NCI-H2196 (cell line): Measurements from ENCODE around the gene URB1.

Experiments
- DNase-seq: peaks from one replicate; lab custom pipeline; 2025; ENCODE audit not compliant: unreplicated experiment; lab: John Stamatoyannopoulos, UW

The URB1 gene

DNA sequence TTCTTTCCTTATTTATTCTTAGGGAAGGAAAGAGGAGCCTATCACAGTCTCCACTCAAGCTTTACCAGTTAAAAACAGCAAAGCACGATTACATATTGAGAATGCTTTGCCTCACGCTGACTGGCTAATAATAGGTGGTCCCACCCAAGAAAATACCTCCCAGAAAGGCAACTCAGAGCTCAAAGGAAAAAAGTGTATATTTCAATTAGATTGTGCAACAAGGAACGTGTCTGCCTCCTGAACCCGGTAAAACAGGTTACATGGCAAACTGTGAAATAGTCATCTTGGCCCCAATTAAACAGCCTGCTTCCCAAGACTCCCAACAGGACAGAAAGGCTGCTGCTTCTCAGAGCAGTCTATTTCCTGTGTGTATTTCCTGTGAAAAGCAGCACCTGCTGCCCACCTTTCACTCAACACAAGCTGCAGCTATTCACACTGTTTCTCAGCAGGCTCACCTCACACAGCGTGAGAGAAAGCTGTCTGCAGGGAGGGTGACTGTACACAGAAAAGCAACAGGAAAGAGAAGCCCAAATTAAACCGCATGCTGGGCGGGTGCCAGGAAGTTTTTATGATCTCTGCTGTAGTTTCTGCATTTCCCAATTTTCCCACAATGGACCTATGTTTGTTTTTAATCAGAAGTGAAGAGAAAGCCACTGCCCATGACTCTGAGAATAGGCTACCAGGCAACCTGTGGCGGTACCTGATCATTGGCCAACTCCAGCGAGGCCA is 44.0 kb downstream of the URB1 start:
- no peak for DNase-seq

DNA sequence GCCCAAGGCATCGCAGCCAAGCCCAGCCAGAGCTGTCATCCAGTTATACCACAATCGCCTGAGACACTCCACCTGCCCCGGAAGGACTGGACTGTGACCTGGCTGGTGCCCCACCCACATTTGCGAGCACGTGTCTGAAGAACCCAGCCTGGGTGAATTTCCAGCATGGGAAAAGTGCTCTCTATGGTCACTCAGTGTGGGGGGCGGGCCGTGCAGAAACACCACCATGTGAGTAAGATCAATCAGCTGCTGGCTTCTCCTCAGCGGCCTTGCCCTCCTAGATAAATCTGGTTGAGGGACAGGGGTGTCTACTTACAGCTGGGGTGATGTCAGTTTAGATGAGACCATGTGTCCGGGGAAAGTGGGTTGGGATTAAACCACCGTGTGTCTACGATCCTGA is 44.8 kb downstream of the URB1 start:
- no peak for DNase-seq

DNA sequence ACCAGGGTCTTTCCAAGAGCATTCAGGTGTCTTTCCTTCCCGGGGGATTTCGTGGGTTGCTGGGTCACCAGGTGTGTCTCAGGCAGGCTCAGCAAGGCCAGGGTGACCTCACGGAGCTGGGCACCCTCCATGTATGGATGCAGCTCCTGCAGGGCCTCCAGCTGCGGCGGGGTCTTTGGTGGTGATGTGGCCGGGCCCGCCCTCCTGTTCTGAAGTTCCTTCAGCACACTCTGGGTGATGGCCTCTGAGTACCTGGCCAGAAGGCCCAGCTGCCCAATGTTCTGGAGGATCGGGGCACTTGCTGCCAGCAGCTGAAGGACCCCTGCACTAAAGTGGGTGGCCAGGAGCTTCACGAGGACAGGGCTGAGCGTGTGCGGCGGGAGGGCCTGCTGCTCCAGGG is 45.5 kb downstream of the URB1 start:
- no peak for DNase-seq

DNA sequence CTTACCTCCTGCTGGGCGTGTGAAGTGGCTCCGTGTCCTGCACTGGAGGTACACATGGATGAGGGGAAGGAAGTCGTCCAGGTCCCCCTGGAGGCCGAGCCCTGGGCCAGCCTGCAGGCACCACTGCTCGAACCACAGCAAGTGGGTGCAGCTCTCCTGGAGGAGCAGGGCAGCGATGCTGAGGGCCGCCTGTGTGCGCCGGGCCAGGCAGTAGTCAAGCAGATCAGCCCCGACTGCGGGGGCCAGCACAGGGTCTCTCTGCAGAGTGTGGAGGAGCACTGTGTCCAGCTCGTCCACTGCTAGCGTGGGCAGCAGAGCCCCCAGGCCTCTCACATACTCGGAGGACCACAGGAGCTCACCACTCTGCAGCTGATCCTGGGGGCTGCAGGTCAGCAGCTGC is 45.9 kb downstream of the URB1 start:
- no peak for DNase-seq

DNA sequence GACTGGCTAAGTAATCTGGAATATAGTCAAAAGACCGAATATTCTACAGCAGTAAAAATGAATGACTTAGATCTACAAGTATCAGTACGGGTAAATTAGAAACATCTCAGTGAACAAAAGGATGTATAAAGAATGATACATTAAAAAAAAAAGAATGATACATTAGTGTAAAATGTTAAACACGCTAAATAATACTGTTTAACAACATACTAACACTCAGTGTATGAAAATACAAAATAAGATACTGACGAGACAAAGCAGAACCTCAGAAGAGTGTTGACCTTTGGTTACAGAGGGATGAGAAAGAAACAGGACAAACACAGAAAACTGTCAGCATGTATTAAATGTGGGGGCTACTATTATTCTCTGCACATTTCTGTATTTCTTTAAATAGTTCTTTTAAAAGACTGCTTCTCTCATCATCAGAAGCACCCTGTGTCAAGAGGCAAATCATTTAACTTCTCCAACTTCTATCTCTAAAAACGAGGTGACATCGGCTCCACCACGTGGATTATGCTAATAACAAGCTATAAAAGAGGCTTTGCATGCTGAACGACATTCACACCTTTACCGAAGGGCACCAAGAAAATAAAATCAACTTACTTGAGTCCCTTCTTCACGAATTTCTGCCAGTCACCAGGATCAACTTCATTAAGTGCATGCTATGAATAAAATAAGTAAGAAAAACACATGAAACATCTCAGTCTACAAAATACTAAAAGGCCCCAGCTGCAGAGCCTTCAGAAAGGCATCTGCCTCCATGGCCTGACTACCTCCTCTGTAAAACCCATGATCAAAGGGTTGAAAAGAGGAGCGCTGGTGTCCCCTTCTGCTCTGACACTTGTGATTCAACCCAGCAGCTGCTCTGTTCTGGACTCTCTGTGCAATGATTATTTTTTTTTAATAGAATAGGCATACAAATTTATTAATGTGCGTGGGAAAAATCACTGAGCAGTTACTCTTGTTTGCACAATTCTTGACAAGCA is 51.7 kb downstream of the URB1 start:
- DNase-seq: no peak

DNA sequence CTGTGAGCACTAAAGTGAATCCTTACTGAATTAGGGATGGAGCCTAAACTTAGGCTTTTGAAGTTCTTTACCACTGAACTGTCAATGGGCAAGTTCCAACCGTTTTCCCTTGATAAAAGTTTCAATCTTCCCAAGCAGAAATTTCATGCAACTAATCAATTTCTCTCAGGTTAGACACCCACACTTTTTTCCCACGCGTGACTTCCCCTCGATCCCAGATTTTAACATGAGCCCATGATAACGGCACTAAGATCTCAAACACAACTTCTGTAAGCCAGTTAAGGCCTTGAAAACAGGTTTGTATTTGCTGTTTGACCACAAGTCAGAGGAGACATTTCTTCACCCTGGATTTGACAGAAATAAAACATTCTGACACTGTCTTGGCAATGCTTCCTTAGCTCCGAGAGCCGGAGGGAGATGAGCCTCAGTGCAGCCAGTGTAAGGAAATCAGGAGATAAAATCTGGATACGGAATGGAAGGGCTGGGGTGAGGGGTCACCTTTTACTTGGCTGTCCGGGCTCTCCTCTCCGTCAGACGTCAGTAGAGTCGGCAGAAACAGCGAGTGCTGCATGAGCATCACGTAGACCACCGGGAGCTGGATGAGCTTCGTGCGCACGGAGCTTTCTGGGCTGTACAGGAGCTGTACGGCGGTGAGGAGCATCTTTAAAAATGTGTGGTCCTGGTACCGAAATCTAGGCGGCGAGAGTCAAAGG is 54.4 kb downstream of the URB1 start:
- DNase-seq: no peak

DNA sequence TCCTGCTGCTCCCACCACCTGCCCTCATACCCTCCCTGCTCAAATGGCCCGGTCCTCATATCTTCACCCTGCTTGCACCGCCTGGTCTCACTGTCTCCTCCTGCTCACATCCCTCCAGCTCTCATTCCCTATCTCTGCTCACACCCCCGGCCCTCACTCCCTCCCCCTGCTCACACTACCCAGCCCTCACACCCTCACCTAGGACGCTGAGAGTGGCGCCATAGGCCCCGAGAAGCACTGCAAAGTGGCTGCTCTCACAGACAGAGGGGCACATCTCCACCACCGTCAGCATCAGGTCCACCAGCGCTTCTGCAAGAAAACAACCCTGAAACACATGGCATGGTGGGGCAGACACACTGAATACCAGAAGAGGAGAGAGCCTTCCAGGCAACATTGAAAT is 55.6 kb downstream of the URB1 start:
- no peak for DNase-seq

DNA sequence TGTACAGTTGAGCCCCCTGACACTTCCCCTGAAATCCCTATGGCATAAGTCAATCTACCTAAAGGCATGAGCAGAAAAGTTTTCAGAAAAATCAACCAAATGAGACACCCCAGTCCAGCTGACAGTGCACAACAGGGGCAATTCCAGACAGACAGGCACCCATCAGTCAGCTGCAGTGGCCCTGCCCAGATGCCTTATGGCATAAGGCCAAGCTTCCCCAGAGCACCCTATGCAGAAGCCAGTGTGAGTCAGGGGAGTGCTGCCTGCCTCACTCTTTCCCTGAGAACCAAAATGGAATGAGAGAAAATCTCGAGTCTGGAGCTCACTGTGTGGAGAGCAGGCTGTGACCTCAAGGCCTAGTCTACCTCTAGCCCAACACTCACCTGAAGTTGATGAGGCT is 56.1 kb downstream of the URB1 start:
- no peak for DNase-seq

DNA sequence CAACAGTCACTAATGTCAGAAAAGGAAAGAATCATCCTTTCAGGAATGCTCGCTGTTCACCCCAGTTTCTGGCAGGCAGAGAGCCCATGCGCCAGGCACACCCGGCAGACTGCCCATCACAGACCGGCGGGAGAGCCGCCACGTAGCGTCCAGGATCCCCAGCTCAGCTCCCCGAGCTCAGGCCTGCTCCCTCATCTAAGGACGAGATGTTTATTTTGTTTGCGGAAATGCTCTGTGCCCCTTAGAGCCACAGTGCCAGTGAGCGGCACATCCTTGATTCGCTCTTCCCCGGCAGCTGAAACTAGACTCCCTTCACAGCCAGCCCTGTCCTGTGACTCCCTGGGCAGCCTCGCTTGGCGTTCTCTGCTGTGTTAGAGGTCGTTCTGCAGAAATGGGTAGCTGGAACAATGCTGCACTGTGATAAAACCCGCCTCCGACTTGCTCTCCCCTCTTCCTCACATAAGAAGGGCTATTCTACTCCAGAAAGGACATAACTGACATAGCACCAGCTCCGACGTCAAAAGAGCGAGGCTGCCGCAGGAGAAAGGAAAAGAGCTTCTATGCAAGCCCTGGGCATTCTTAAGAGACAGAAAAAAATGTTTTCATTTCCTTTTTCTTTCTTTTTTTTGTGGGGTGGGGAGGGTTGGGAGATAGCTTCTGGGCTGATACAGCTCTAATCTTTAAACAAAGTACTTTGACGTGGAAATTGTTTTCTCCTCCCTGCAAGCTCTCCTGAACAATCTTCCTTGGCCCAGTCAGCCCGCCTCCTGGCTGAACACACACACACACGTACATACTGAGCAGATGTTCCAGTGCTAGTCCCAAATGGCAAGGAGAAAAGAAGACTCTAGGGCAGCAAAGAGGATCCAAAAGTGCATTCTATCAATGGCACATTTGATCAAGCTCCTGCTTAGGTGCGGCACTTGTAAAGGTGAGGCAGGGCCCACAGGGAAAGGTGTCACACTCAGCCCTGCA is 56.9 kb downstream of the URB1 start:
- DNase-seq: no peak

DNA sequence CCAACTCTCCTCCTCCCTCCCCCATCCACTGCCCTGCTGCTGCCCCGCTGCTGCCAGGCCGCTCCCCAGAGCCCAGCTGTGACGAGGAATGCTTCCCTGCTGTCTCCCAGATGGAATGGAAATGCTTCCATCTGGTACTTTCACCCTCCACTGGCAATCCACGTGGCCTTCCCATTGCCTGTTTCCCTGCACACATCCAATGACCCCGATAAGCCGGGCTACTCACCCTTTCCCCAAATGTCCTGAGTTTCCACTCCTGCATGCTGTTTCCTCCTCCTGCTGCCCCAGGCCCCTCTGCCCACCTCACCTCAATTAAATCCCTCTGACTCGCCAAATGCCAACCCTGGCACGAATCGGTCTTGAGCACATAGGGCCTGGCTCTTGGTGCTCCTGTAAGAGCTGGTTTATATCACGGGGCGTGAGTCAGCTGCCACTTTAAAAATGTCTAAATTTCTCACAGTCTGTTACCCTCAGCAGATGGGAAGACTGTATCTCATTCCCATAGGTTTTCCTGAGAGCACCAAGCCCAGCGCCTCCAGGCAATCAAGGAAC is 57.8 kb downstream of the URB1 start:
- DNase-seq: no peak

DNA sequence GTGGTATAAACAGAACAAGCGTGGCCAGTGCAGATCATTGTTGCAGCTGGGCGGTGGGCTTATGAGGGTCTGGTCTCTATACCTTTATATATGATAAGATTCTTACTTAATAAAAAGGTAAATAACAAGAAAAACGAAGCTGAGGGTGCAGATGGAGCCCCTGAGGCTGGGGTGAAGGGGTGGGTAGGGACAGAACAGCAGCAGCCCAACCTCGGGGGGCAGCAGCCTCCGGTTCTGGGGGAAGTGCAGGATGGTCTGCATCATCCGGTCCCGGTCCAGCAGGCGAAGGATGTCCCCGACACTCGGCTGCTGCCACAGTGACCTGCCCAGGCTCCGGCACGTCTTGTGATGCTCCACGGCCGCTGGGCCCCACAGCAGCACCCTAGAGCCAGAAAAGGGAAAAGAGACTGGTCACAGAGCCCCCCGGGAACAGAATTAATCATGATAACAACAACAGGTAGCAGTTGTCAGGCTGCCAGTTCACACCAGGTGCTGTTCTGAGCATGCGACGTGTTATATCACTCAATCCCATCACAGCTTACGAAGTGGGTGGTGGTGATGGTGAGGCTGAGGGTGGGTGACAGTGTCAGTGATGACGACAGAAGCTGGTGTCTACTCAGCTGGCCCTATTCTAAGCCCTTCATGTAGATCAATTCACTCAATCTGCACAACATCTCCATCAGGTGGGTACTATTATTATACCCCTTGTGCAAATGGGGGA is 58.7 kb downstream of the URB1 start:
- DNase-seq: no peak

DNA sequence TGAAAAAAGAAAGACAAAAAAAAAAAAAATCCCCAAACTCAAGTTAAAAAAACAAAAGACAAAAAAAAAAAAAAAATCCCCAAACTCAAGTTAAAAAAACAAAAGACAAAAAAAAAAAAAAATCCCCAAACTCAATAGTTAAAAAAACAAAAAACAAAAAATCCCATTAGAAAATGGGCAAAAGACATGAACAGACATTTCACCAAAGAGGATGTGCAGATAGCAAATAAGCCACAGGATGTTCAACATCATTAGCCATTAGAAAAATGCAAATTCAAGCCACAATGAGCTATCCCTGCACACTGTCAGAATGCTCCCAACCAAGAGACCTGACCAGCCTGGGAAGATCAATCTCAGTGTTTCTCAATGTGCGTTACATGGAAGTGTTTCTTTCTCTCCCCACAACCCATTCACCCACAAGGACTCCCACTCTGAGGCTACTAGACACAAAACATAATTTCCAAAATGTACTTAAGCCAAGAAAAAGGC is 60.3 kb downstream of the URB1 start:
- no peak for DNase-seq

DNA sequence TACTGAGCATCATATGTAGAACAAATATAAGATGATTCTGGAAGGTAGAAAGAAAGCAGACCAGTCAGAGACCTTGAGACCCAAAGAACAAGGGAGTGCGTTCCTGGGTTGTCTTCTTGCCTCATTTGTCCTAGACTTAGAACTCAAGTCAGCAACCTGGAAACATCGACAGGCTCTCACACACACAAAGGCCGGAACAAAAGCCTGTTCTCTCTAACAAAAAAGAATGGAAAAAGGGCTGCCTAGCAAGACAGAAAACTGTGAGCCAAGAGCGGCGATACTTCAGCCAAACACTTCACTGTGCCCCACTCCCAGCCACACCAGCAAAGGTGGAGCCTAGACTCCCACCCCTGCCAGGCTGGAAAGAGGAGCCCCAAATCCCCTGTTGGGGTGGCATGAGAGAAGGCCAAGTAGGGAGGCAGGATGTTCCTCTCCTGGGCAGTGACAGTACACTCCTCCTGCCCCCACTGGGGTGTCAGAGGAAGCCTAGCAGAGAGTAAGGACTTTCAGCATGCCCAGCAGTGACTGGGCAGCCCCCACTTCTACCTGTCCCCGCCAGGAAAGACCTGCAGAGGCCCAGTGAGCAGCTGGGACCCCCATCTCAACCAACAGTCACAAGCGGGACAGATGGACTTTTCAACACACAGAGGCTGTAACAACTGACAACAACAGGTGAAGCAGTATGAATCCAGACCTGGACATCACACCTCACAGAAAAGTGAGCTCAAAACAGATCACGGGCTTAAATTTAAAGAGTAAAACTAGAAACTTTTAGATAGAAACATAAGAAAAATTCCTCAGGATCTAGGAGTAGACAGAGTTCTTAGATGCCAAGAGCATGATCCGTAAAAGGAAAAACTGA is 61.1 kb downstream of the URB1 start:
- no peak for DNase-seq

DNA sequence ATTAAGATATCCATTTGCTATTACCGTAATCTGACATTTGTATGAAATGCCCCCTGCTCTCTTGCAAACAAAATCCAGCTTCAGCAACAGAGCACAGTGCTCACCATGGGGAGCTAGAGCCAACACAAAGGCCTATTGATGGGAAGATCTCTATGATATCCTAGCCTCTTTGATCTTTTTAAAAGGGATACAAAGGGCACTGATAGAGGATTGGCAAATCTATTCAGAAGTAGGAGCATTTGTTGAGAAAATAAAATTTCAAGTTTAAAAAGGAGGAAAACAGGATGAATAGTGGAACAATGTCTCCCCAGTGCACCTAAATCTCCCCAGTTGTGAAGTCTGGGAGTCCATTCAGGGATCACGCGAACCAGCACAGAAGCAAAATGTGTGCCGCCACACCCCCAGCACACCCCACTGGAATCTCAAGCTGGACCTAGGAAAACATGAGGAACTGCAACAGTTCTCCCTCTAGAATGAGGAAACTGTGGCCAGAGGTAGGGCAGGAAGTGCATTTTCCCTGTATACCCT is 62.0 kb downstream of the URB1 start:
- no peak for DNase-seq

DNA sequence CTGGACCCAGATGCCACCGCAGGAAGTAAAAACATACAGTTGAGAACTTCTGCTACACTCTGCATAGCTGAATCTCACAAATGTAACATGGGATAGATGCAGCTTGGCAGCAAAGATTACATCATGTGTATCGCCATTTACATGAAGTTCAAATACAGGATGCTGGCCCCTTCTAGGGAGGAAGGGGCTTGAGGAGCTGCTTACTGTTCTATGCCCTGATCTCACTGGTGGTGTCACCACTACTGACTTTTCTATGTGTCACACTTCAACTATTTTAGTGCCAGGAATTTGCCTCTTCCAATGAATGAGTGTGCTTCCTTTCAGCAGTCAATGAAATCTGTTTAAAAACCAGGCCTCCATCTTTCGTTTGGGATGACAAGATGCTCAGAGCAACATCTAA is 63.0 kb downstream of the URB1 start:
- no peak for DNase-seq

DNA sequence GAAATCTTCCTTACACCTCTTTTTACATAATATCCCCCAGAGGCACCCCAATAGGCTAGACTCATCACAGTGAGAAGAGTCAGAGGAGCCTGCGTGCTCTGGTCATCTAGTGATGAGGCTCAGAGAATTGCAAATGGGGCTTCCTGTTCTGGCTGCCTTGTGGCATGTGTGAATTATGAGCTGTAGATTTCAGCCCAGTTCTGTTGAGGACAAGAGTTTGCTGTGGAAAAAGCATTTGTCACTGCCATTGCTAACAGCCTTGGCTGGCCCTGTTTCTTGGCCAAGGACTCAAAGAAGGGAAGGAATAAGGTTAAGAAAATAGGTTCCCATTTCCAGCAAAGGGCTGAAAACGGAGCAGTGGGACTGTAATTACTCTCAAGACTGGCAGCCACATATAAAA is 63.5 kb downstream of the URB1 start:
- DNase-seq: no peak

DNA sequence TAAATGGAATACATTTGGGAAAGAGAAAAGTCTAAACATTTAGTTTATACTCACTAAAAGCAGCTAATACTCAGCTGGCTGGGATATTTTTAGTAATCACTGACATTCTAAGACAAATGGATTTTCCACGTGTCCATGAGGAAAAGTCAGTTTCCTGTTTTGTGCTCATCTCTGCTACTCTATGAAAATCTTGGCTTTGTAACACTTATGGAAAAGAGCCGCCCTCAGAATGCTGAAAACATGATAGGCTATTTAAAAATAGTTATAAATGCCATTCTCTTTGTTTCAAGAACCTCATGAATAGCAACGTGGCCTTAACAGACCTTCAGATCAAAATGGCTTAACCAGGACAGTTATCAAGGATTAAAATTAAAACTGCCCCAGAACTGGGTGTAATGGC is 64.2 kb downstream of the URB1 start:
- DNase-seq: no peak

DNA sequence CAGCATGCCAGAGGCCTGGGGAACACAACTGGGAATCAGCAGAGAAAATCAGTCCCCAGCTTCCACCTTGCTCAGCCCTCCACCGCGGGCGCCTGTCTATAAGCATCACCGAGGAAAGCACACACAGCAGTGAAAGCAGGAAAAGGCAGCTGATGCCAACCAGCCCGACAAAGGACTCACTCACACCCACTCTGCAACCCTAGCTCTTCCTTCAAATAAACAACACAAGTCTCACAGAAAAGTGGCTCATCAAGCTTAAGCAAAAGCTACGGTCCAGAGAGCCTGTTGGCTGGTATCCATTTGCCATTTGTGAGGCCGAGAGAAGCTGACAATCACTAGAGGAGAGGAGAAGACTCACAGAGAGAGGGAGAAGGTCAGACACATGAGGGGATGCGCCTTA is 67.1 kb downstream of the URB1 start:
- DNase-seq: no peak
